T-helper 2 cell treated with Interferon-gamma antibody and Interleukin-4, amounts not matched to agents 100 ng/mL and 5 ng/mL, for 36 hours (primary cell): ENCODE measurements around the gene FUT2. TPM values are rescaled to one million over a fixed set of nuclear protein-coding genes. Genes with fewer than 3 reads are reported as not detected.

Experiments used
- intact Hi-C: fragments of 100-400 bp; cut with micrococcal nuclease; formaldehyde crosslinking; loops from one replicate; pipeline ENCODE4 v1.15.1; 2023
- total RNA-seq: library from RNA; stranded (reverse); gene quantifications from 2 replicates; pipeline ENCODE4 v1.2.3, GENCODE V29; 2022

FUT2 gene
- total RNA-seq, 1 donor from 2014 or later, result not detected

GRCh38 chr19:48724796-48725753, 29.3 kb downstream of the FUT2 start:
- intact Hi-C loops, result no loop called here

- intact Hi-C loops, result no loop called here
Observed at GRCh38 chr19:48726556-48726955, 30.8 kb downstream of the FUT2 start.

- intact Hi-C loops, result no loop called here
Observed at GRCh38 chr19:48728911-48729664, 33.3 kb downstream of the FUT2 start.

- intact Hi-C loops, result no loop called here
Observed at GRCh38 chr19:48731452-48731851, 35.7 kb downstream of the FUT2 start.

DNA sequence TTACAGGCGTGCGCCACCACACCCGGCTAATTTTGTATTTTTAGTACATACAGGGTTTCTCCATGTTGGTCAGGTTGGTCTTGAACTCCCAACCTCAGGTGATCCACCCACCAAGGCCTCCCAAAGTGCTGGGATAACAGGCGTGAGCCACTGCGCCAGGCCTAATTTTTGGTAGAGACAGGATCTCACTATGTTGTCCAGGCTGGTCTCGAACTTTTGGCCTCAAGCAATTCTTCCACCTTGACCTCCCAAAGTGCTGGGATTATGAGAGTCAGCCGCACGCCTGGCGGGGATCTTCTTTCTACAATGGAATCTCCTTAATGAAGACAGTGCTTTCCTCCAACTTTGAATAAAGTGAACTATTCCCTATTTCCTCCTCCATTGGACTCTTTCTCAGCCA, 38.9 kb downstream of the FUT2 start:
- intact Hi-C loops, result no loop called here

GRCh38 chr19:48735031-48735615, 39.4 kb downstream of the FUT2 start:
- intact Hi-C loops, result no loop called here

GRCh38 chr19:48737360-48737998, 41.7 kb downstream of the FUT2 start:
- intact Hi-C loops, result no loop called here

DNA sequence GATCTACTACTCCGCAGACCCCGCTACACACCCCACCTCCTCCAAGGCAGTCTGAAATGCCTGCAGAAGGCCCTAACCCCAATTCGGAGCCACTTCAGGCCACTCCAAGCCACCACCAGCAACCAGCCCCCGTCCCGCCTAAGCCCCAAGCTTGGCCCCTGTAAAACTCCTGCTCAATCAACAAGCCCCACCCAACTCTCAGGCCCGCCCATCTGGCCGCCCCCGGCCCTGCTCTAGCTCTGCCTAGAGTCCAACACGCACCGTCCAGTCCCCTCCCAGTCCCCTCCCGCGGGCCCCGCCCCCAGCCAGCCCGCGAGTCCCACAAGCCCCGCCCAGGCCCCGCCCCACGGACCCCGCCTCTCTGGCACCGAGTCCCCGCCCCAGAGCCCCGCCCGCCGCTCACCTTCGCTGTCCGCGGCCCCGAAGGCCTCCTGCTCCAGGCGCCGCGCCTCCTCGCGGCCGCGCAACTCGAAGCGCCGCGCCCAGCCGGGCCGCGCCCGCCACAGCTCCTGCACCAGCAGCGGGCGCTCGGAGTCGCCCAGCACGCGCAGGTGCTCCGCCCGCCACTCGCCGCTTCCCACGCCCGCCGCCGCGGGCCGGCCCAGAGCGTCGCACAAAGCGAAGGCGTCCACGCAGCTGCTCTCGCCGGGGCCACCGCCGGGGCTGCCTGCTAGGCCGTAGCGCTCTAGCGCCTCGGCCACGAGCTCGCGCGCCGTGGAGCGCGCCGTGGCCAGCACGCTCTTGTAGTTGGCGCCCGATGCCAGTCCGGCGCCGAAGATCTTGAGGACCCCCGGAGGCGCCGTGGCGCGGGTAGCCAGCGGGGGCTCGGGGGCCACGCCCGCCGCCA, 43.0 kb downstream of the FUT2 start:
- intact Hi-C loops, result loop anchor here (1.0 kb wide), 2 partner anchors 24 to 92 kb away; partner anchors contain the start of gene CA11

- intact Hi-C loops, result loop anchor here (1.0 kb wide), 1 partner anchor 25 kb away; no protein-coding TSS in a partner anchor
Observed at GRCh38 chr19:48739404-48740163, 43.8 kb downstream of the FUT2 start.

DNA sequence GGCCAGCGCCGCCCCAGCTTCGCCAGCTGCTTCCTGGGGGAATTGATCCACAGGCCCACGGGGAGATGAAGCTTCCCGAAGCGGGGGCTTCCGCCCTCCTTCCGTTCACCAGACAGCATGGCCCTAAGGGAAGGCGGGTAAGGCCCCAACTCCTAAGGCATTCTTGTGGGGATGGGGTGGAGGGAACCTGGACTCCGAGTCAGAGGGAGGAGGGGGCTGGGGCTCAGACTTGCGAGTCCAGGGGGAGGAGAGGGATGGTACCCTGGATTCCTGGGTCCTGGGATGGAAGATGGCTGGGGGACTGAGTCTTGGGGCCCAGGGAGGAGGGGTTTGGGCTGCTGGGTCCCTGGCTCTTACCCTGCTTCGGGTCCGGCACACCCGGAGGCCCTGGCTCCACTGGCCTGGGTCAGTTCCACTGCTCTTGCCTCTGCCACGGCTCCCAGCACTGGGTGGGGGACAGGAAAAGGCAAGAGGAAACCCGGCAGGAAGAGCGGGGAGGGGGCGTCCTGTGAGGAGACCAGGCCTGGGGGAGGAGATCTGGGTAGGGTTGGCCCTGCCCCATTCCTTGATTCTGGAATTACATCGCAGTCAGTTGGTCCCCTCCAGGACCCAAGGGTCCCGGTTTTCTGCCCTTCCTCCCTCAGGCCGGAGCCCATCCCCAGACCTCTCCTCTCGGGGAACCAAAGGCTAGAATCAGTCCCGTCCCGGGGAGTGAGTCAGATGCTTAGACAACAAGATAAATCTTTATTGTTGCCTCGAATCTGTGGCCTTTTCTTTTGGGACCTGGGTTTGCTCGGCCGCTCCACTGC, 44.6 kb downstream of the FUT2 start, which contains the start of gene RASIP1:
RASIP1 (minus strand) TSS at position 447 of the 809 bp plus-strand sequence; CDS start at position 119, 328 bp downstream.
- intact Hi-C loops, result no loop called here

GRCh38 chr19:48741129-48741999, 45.6 kb downstream of the FUT2 start:
- intact Hi-C loops, result no loop called here

GRCh38 chr19:48742096-48742495, 46.3 kb downstream of the FUT2 start:
- intact Hi-C loops, result no loop called here

- intact Hi-C loops, result no loop called here
Observed at GRCh38 chr19:48745208-48745995, 49.6 kb downstream of the FUT2 start.

DNA sequence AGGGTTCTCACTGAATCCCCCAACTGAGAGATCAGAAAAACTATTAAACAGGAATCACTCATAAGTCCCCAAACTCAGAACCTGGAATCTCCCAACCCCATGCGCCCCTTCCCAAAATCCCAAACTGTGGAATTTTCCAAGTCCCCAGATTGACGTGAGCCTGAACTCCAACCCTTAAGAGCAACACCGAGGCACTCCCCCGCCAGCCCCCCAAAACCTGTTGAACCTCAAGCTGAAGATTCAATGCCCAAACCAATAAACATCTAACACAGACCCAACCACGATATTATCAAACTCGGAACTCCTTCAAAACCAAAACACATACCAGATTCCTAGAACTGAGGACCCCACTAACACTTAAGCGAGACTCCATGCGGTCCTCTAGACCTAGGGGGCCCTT, 50.3 kb downstream of the FUT2 start:
- intact Hi-C loops, result no loop called here

GRCh38 chr19:48746738-48747575, 51.2 kb downstream of the FUT2 start, which contains the start of gene IZUMO1:
Gene IZUMO1, minus strand, starts transcription at chr19:48746909. Its CDS starts 1,050 bp downstream, at chr19:48745859.
- intact Hi-C loops, result loop anchor here (1.0 kb wide), 1 partner anchor 33 kb away; no protein-coding TSS in a partner anchor
